ENCODE results near the gene TBC1D19.
A peak's percentile ranks its signal among the peaks of the same experiment; 100 is the strongest.

Gene TBC1D19

DNA sequence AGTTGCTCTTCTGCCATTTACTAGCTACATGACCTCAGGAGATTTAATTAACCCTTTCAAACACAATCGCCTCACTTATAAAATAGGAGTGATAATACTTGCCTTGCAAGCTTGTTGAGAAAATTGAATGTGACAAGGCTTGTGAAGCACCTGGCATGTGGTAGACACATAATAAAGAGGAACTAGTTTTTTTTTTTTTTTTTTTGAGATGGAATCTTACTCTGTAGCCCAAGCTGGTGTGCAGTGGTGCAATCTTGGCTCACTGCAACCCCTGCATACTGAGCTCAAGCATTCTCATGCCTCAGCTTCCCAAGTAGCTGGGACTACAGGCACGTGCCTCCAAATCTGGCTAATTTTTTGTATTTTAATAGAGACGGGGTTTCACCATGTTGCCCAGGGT lies 203.0 kb downstream of the TBC1D19 start:
- Histone ChIP-seq H3K27me3 (ENCODE audit: insufficient read depth, poor library complexity, severe bottlenecking) (no peaks in the 10 kb centered on the region), H3K27ac (replicated peaks) (peak overlapping the region; percentile 61), H3K4me3 (replicated peaks; ENCODE audit: insufficient read depth, low read length) (no peak overlapping the region)
- peak; percentile 34 to 86 for DNase-seq (ENCODE audit: low read depth in 1 of 2, low spot score in 1 of 2)
- TF ChIP-seq SPI1 (IDR thresholded peaks at IDR 0.05; ENCODE audit: borderline replicate concordance, low read depth) (peak; percentile 26; the same call in 1 of the 2 replicates), POLR2AphosphoS5 (IDR thresholded peaks at IDR 0.05; ENCODE audit: low read depth) (peak; percentile 63)
- TF ChIP-seq, protein P1, sequence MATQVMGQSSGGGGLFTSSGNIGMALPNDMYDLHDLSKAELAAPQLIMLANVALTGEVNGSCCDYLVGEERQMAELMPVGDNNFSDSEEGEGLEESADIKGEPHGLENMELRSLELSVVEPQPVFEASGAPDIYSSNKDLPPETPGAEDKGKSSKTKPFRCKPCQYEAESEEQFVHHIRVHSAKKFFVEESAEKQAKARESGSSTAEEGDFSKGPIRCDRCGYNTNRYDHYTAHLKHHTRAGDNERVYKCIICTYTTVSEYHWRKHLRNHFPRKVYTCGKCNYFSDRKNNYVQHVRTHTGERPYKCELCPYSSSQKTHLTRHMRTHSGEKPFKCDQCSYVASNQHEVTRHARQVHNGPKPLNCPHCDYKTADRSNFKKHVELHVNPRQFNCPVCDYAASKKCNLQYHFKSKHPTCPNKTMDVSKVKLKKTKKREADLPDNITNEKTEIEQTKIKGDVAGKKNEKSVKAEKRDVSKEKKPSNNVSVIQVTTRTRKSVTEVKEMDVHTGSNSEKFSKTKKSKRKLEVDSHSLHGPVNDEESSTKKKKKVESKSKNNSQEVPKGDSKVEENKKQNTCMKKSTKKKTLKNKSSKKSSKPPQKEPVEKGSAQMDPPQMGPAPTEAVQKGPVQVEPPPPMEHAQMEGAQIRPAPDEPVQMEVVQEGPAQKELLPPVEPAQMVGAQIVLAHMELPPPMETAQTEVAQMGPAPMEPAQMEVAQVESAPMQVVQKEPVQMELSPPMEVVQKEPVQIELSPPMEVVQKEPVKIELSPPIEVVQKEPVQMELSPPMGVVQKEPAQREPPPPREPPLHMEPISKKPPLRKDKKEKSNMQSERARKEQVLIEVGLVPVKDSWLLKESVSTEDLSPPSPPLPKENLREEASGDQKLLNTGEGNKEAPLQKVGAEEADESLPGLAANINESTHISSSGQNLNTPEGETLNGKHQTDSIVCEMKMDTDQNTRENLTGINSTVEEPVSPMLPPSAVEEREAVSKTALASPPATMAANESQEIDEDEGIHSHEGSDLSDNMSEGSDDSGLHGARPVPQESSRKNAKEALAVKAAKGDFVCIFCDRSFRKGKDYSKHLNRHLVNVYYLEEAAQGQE (IDR thresholded peaks at IDR 0.05; ENCODE audit: insufficient replicate concordance, low read depth) = no peak

DNA sequence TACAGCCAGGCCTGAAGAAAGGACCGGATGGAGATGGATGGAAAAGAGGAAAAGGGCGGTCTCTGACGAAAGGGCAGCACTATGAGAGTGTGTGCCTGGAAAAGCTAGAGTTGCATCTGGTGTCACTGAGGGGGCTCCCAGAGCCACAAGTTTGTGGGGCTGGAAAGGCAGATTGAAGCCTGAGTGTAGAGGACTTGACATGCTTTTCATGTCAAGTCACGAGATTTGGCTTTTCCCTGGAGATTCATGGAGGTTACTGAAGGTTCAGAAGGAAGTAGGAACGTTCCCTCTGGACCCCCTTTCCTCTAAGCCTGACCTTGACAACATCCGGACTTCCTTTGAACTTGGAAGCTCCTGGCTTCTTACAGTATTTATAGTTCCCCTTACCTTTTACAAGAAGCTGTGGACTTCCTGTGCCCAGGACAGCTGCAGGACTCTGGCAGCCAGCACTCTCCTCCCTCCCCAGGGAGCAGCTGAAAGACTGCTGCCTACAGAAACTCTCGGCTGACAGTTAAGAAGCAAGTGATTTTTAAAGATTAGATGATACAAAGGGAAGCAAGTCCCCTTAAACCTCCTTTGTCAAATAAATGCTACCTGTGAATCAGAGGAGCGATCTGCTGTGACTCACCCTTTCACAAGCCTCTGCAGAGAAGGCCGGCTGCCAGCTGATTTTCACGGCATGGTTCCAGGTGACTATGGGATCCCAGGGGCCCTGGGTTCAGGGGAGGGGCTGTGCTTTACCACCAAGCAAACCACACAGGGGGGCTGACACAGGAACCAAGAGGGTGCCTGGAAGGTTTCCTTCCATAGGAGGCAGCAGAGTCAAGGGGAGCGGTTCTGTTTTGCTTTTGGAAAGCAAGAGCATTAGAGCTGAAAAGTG lies 203.8 kb downstream of the TBC1D19 start:
- no peaks in the 10 kb centered on the region for H3K27me3 ChIP-seq (ENCODE audit: insufficient read depth, poor library complexity, severe bottlenecking)
- DNase-seq (ENCODE audit: low read depth in 1 of 2, low spot score in 1 of 2) = peak in 1 of 2 experiments; percentile 54
- no peak overlapping the region for H3K4me3 ChIP-seq (replicated peaks; ENCODE audit: insufficient read depth, low read length)
- H3K27ac ChIP-seq (replicated peaks) = peak overlapping the region; percentile 61
- TF ChIP-seq SPI1 (IDR thresholded peaks at IDR 0.05; ENCODE audit: borderline replicate concordance, low read depth) = no peak
- no peak for TF ChIP-seq GABPA (IDR thresholded peaks at IDR 0.05; ENCODE audit: low read depth)
- TF ChIP-seq CTCF (IDR thresholded peaks at IDR 0.05; ENCODE audit: insufficient read depth, low read length) = no peak
- TF ChIP-seq, protein P1 (IDR thresholded peaks at IDR 0.05; ENCODE audit: insufficient replicate concordance, low read depth) = no peak
- no peak for TF ChIP-seq POLR2AphosphoS5 (IDR thresholded peaks at IDR 0.05; ENCODE audit: low read depth)

DNA sequence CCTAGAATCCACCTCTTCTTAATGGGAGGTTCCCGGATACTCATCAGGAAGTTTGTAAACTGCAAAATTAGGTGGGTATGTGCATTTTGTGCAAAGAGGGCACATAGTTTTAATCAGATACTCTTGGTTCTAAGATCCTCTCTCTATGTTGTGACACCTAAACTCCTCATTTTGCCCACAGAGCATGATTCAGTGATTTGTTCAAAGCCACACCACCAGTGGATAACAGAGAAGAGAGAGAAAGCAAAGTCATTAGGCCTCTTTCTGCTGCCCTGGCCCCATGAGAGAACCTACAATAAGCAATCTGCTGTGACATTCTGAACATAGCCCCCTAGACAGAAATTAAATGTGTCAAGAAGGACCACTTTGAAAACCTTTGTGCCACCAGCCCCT lies 204.5 kb downstream of the TBC1D19 start:
- Histone ChIP-seq H3K27ac (replicated peaks) (peak overlapping the region; percentile 61), H3K27me3 (ENCODE audit: insufficient read depth, poor library complexity, severe bottlenecking) (no peaks in the 10 kb centered on the region), H3K4me3 (replicated peaks; ENCODE audit: insufficient read depth, low read length) (no peak overlapping the region)
- no peak for DNase-seq (ENCODE audit: low read depth in 1 of 2, low spot score in 1 of 2)
- no peak for TF ChIP-seq SPI1 (IDR thresholded peaks at IDR 0.05; ENCODE audit: borderline replicate concordance, low read depth)
- no peak for TF ChIP-seq GABPA (IDR thresholded peaks at IDR 0.05; ENCODE audit: low read depth)
- TF ChIP-seq CTCF (IDR thresholded peaks at IDR 0.05; ENCODE audit: insufficient read depth, low read length) = no peak
- no peak for TF ChIP-seq POLR2AphosphoS5 (IDR thresholded peaks at IDR 0.05; ENCODE audit: low read depth)
- TF ChIP-seq, protein P1 (IDR thresholded peaks at IDR 0.05; ENCODE audit: insufficient replicate concordance, low read depth) = no peak
